Measurements from ENCODE around the gene TAS2R14.
A peak's percentile ranks its signal among the peaks of the same experiment; 100 is the strongest.

GRCh38 chr12:10940389-10940788, 1.3 kb upstream of the TAS2R14 start:
- TF ChIP-seq FOXM1 (IDR thresholded peaks at IDR 0.05; ENCODE audit: borderline replicate concordance, low read depth): no peak
- TF ChIP-seq TCF12 (IDR thresholded peaks at IDR 0.05; ENCODE audit: low read depth): no peak
- TF ChIP-seq MAX (IDR thresholded peaks at IDR 0.05): 0 out of 2 replicates have a peak, but pooled peaks have one; percentile 16
- no peak for TF ChIP-seq REST (IDR thresholded peaks at IDR 0.05; ENCODE audit: low read depth)
- TF ChIP-seq YY1 (IDR thresholded peaks at IDR 0.05; ENCODE audit: low read depth): no peak
- TF ChIP-seq USF1 (IDR thresholded peaks at IDR 0.05): no peak
